ENCODE data around the gene KCTD2.
"Not testable (repeated sequence)": the region's sequence is repeated elsewhere in the genome, so short reads cannot be mapped to it uniquely, and the experiment has no call there.

KCTD2 gene

GRCh38 chr17:75004371-75004770 lies 42.7 kb upstream of the KCTD2 start:
- no peak overlapping the region for H3K27ac ChIP-seq (ENCODE audit: low read depth, low read length)
- H3K9me2 ChIP-seq (replicated peaks; ENCODE audit: insufficient read depth, low read length), result no peaks in the 10 kb centered on the region
- no peaks in the 10 kb centered on the region for H3K79me2 ChIP-seq (ENCODE audit: insufficient read depth, low read length)
- no peaks in the 10 kb centered on the region for H3K9me3 ChIP-seq (ENCODE audit: insufficient read depth, low read length)
- TF ChIP-seq CTCF (IDR thresholded peaks at IDR 0.05; ENCODE audit: insufficient read depth, low read length, poor library complexity, severe bottlenecking) (no peak), EZH2phosphoT487 (conservative IDR thresholded peaks at IDR 0.05; ENCODE audit: low read length) (no peak)
- H3K9ac ChIP-seq (ENCODE audit: low read length), result no peak overlapping the region
- no peaks in the 10 kb centered on the region for H3K36me3 ChIP-seq (ENCODE audit: low read length)
- H3F3A ChIP-seq (ENCODE audit: insufficient read depth), result no peaks in the 10 kb centered on the region
- no peak overlapping the region for H3K4me3 ChIP-seq (ENCODE audit: insufficient read depth, low read length, poor library complexity, severe bottlenecking)
- no peak overlapping the region for H2AFZ ChIP-seq (ENCODE audit: low read depth, low read length, severe bottlenecking)
- H3K4me2 ChIP-seq (ENCODE audit: low read depth, low read length, poor library complexity, severe bottlenecking), result no peak overlapping the region
- H4K20me1 ChIP-seq (ENCODE audit: low read depth, low read length), result no peaks in the 10 kb centered on the region
- no peaks in the 10 kb centered on the region for H3K27me3 ChIP-seq (ENCODE audit: low read length)

GRCh38 chr17:75005291-75005690 lies 41.7 kb upstream of the KCTD2 start:
- Histone ChIP-seq H3K9me2 (replicated peaks; ENCODE audit: insufficient read depth, low read length) (no peaks in the 10 kb centered on the region), H3K4me3 (ENCODE audit: insufficient read depth, low read length, poor library complexity, severe bottlenecking) (no peak overlapping the region), H3K4me2 (ENCODE audit: low read depth, low read length, poor library complexity, severe bottlenecking) (no peak overlapping the region), H3K36me3 (ENCODE audit: low read length) (no peaks in the 10 kb centered on the region), H2AFZ (ENCODE audit: low read depth, low read length, severe bottlenecking) (no peak overlapping the region), H4K20me1 (ENCODE audit: low read depth, low read length) (no peaks in the 10 kb centered on the region), H3K27me3 (ENCODE audit: low read length) (no peaks in the 10 kb centered on the region), H3K79me2 (ENCODE audit: insufficient read depth, low read length) (no peaks in the 10 kb centered on the region), H3K27ac (ENCODE audit: low read depth, low read length) (no peak overlapping the region), H3K9ac (ENCODE audit: low read length) (no peak overlapping the region), H3K9me3 (ENCODE audit: insufficient read depth, low read length) (no peaks in the 10 kb centered on the region), H3F3A (ENCODE audit: insufficient read depth) (no peaks in the 10 kb centered on the region)
- TF ChIP-seq EZH2phosphoT487 (conservative IDR thresholded peaks at IDR 0.05; ENCODE audit: low read length) (no peak), CTCF (IDR thresholded peaks at IDR 0.05; ENCODE audit: insufficient read depth, low read length, poor library complexity, severe bottlenecking) (no peak)

- H3K4me2 ChIP-seq (ENCODE audit: low read depth, low read length, poor library complexity, severe bottlenecking); H4K20me1 ChIP-seq (ENCODE audit: low read depth, low read length); H3K27ac ChIP-seq (ENCODE audit: low read depth, low read length); H3K9me2 ChIP-seq (replicated peaks; ENCODE audit: insufficient read depth, low read length); H2AFZ ChIP-seq (ENCODE audit: low read depth, low read length, severe bottlenecking); H3K36me3 ChIP-seq (ENCODE audit: low read length); H3K79me2 ChIP-seq (ENCODE audit: insufficient read depth, low read length); H3K9me3 ChIP-seq (ENCODE audit: insufficient read depth, low read length); H3K4me3 ChIP-seq (ENCODE audit: insufficient read depth, low read length, poor library complexity, severe bottlenecking); H3K9ac ChIP-seq (ENCODE audit: low read length); H3F3A ChIP-seq (ENCODE audit: insufficient read depth); H3K27me3 ChIP-seq (ENCODE audit: low read length): not testable (repeated sequence)
Measured at GRCh38 chr17:75006084-75006483, 40.9 kb upstream of the KCTD2 start.

GRCh38 chr17:75006653-75007052 lies 40.4 kb upstream of the KCTD2 start:
- TF ChIP-seq CTCF (IDR thresholded peaks at IDR 0.05; ENCODE audit: insufficient read depth, low read length, poor library complexity, severe bottlenecking), result no peak
- Histone ChIP-seq H3K27me3 (ENCODE audit: low read length) (no peaks in the 10 kb centered on the region), H3K9ac (ENCODE audit: low read length) (no peak overlapping the region), H3K9me3 (ENCODE audit: insufficient read depth, low read length) (no peaks in the 10 kb centered on the region), H3K36me3 (ENCODE audit: low read length) (no peaks in the 10 kb centered on the region), H2AFZ (ENCODE audit: low read depth, low read length, severe bottlenecking) (no peak overlapping the region), H3K79me2 (ENCODE audit: insufficient read depth, low read length) (no peaks in the 10 kb centered on the region), H3K9me2 (replicated peaks; ENCODE audit: insufficient read depth, low read length) (no peaks in the 10 kb centered on the region), H3K4me2 (ENCODE audit: low read depth, low read length, poor library complexity, severe bottlenecking) (no peak overlapping the region), H3K4me3 (ENCODE audit: insufficient read depth, low read length, poor library complexity, severe bottlenecking) (no peak overlapping the region), H4K20me1 (ENCODE audit: low read depth, low read length) (no peaks in the 10 kb centered on the region), H3F3A (ENCODE audit: insufficient read depth) (peaks cover 6% of the 10 kb centered on the region), H3K27ac (ENCODE audit: low read depth, low read length) (no peak overlapping the region)
